Small intestine (tissue), 7 donors: Measurements from ENCODE around the gene AFG1L. TPM values are rescaled to one million over a fixed set of nuclear protein-coding genes. Genes with fewer than 3 reads are reported as not detected.

Experiments
- DNase-seq, 2 donors: peaks; one replicate each; pipeline versions ENCODE4 v3.0.0 to v3.0.0-alpha.2; 2013
- FAIRE-seq: peaks from 2 replicates; lab custom pipeline; 2012; peaks lifted over from hg19 to GRCh38; lab: Jason Lieb, UNC
- H3K27ac ChIP-seq, 3 donors: one replicate each; pipeline ENCODE4 v1.5.1; 2013; ENCODE audit warnings: low read length in 2 of 3, mild to moderate bottlenecking in 2 of 3, control low read depth in 1 of 3, inconsistent platforms in 1 of 3, low read depth in 1 of 3, moderate library complexity in 1 of 3
- H3K27me3 ChIP-seq, 3 donors: one replicate each; pipeline ENCODE4 v1.6.1; 2013; ENCODE audit warnings: low read length in 3 of 3, inconsistent platforms in 1 of 3; ENCODE audit not compliant: control insufficient read depth in 3 of 3, insufficient read depth in 3 of 3
- H3K36me3 ChIP-seq, 3 donors: one replicate each; pipeline ENCODE4 v1.6.1; 2013; ENCODE audit warnings: low read length in 3 of 3, inconsistent platforms in 1 of 3, low read depth in 1 of 3, mild to moderate bottlenecking in 1 of 3, moderate library complexity in 1 of 3; ENCODE audit not compliant: control insufficient read depth in 3 of 3, insufficient read depth in 2 of 3
- H3K4me1 ChIP-seq, 3 donors: one replicate each; pipeline ENCODE4 v1.6.1; 2013; ENCODE audit warnings: low read length in 2 of 3, inconsistent platforms in 1 of 3, low read depth in 1 of 3, mild to moderate bottlenecking in 1 of 3, moderate library complexity in 1 of 3; ENCODE audit not compliant: control insufficient read depth in 3 of 3, insufficient read depth in 2 of 3
- H3K4me3 ChIP-seq, 3 donors: one replicate each; pipeline ENCODE4 v1.5.1; 2013; ENCODE audit warnings: low read length in 3 of 3, control low read depth in 1 of 3, inconsistent platforms in 1 of 3, low read depth in 1 of 3, mild to moderate bottlenecking in 1 of 3, moderate library complexity in 1 of 3
- H3K9me3 ChIP-seq, 2 donors: one replicate each; pipeline ENCODE4 v1.6.1; 2013; ENCODE audit warnings: low read depth in 1 of 2, low read length in 1 of 2; ENCODE audit not compliant: control insufficient read depth in 2 of 2, insufficient read depth in 1 of 2
- WGBS, 3 donors: extraction: QIAGEN DNeasy Blood & Tissue Kit; methylation state at CpG; one replicate each; pipeline ENCODE4 v1.1.7; 2013; 5-methylcytosine and 5-hydroxymethylcytosine counted together
- polyA plus RNA-seq, 4 donors: library from polyadenylated mRNA; stranded (reverse) in 3 of 4; unstranded in 1 of 4; fragments of 200-250 nt in 3 of 4; fragments of 120-200 nt in 1 of 4; gene quantifications; one replicate each; pipeline versions ENCODE4 v1.2.1 to v1.2.3, GENCODE V29; 2013
- donor health status: healthy with polysubstance abuse.
- donor health status: control.
- donor health status: control.
- donor health status: Bipolar disorder and iron deficiency.
- donor health status: healthy.

Gene AFG1L
- polyA plus RNA-seq, 4 donors, result 2.2 to 10.8 (median 3.5) TPM

DNA sequence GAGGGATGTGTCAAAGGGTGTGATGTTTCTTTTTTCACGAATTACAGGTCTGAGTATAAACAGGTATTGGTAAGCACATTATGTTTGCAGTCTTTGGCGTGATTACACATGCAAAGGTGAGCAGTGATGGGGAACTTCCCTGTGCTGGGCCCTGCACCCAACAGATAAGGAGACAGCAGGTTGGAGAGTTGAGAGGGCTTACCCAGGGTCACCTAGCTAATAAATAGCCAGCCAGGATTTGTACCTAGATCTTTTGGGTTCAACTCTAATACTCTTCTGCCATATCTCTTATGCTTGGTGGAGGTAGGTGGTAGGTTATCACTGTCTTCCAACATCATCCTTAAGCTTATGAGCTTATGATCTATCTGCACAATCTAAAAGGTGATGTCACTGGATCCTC lies 46.5 kb downstream of the AFG1L start:
- DNase-seq (peak in 1 of 2 donors; percentile 53), FAIRE-seq (no peak)
- Histone ChIP-seq H3K4me1 (peaks cover 0 to 22% (median 0%) of the 10 kb centered on the region in 3 donors), H3K4me3 (no peak overlapping the region), H3K27ac (peak overlapping the region in 1 of 3 donors; percentile 8), H3K27me3 (no peaks in the 10 kb centered on the region), H3K9me3 (no peaks in the 10 kb centered on the region), H3K36me3 (peaks cover 0 to 4% (median 0%) of the 10 kb centered on the region in 3 donors)
- WGBS, 3 donors, result 65 to 78% (median 72%) methylated on average over 2 of the region's 2 CpGs

DNA sequence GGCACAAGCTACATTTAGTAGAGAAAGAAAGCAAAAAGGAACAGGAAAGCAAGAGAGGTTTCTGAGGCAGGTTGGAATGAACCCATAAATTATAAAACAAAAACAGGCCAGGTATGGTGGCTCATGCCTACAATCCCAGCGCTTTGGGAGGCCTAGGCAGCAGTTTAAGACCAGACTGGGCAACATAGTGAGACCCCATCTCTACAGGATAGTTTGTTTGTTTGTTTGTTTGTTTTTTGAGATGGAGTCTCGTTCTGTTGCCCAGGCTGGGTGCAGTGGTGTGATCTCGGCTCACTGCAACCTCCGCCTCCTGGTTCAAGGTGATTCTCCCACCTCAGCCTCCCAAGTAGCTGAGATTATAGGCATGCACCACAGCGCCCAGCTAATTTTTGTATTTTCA lies 49.0 kb downstream of the AFG1L start:
- no peak overlapping the region for H3K27ac ChIP-seq
- H3K4me1 ChIP-seq, result peaks cover 0 to 16% (median 0%) of the 10 kb centered on the region in 3 donors
- WGBS, 3 donors, result 97 to 99% (median 97%) methylated on average over 5 of the region's 5 CpGs
- no peak overlapping the region for H3K4me3 ChIP-seq
- no peak for FAIRE-seq
- no peak for DNase-seq
- H3K9me3 ChIP-seq, result no peaks in the 10 kb centered on the region
- no peaks in the 10 kb centered on the region for H3K27me3 ChIP-seq
- H3K36me3 ChIP-seq, result peaks cover 0 to 4% (median 0%) of the 10 kb centered on the region in 3 donors

DNA sequence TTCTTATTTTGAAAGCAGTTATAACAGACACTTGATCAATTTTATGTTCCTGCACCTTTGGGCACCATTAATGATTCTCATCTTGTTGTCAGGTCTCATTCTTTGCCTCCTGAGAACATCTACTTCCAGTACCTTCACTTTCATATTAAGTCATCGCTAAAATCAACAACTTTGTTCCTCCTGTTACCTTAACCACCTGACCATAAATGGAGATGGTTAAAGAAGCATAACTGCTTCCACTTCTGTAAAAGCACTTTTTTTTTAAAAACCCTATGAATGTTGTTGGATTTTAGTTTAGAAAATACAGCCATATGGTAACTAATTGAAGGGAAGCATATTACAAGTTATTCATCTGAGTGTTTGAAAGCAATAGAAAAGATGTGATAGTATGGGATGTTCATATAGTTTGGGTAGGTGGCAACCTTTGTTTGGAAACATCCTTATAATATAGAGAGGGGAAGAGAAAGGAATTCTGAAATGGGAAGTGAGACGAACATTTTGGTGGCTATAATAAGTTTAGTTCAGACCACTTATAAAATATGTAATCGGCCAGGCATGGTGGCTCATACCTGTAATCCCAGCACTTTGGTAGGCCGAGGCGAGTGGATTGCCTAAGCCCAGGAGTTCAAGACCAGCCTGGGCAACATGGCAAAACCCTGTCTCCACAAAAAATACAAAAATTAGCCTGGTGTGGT lies 53.9 kb downstream of the AFG1L start:
- 83 to 85% (median 84%) methylated on average over 5 of the region's 5 CpGs for WGBS, 3 donors
- H3K27me3 ChIP-seq, result no peaks in the 10 kb centered on the region
- no peaks in the 10 kb centered on the region for H3K9me3 ChIP-seq
- H3K4me3 ChIP-seq, result no peak overlapping the region
- FAIRE-seq (no peak), DNase-seq (peak in 1 of 2 donors; percentile 60)
- peak overlapping the region in 1 of 3 donors; percentile 24 for H3K27ac ChIP-seq
- peaks cover 0 to 16% (median 0%) of the 10 kb centered on the region in 3 donors for H3K4me1 ChIP-seq
- H3K36me3 ChIP-seq, result peaks cover 0 to 5% (median 0%) of the 10 kb centered on the region in 3 donors

DNA sequence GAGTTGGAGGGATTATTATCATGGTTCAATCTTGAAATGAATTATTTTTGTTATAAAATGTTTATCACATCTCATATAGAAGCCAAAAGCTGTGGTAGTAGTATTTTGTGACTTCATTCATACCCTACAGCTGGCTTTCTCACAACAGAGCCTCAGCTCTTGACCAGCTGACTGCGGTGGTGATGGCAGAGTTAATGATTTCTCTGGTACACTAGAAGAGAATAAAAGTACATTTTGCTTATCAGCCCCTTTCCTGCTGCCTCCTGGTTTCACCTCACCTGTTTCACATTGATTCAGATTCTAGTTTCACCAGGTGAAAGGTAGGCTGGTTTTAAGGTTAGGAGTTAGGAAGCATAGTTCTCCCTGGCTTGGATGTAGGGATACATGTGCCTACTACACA lies 55.7 kb downstream of the AFG1L start:
- DNase-seq, result peak; percentile 58 to 84
- Histone ChIP-seq H3K9me3 (no peaks in the 10 kb centered on the region), H3K36me3 (peaks cover 0 to 3% (median 0%) of the 10 kb centered on the region in 3 donors), H3K27ac (peak overlapping the region in 1 of 3 donors; percentile 82), H3K4me1 (peaks cover 0 to 17% (median 0%) of the 10 kb centered on the region in 3 donors), H3K27me3 (no peaks in the 10 kb centered on the region), H3K4me3 (no peak overlapping the region)
- WGBS, 3 donors, result 17 to 68% (median 43%) methylated on average over 1 of the region's 1 CpG
- no peak for FAIRE-seq

DNA sequence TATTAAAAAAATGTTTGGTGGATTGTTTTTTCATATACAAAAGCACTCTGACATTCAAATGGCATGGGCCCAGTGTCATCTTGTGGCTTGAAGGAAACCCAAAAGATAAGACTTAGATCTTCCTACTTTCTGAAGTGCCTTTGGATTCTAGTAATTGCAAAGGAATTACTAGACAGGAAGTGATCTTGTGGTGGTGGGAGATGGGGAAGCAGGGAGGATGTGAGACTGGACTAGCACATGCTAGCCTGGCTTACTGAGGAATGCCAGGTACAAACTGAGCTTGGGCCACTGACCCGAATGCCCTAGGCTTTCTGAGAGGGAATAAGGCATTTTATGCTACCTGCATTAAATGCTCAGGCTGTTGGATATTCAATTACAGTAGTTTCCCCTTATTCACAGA lies 59.0 kb downstream of the AFG1L start:
- H3K4me3 ChIP-seq, result no peak overlapping the region
- 93 to 100% (median 95%) methylated on average over 1 of the region's 1 CpG for WGBS, 3 donors
- H3K4me1 ChIP-seq, result peaks cover 0 to 21% (median 0%) of the 10 kb centered on the region in 3 donors
- FAIRE-seq, result no peak
- H3K9me3 ChIP-seq, result no peaks in the 10 kb centered on the region
- no peak overlapping the region for H3K27ac ChIP-seq
- H3K27me3 ChIP-seq, result no peaks in the 10 kb centered on the region
- H3K36me3 ChIP-seq, result peaks cover 0 to 11% (median 3%) of the 10 kb centered on the region in 3 donors
- DNase-seq, result no peak

DNA sequence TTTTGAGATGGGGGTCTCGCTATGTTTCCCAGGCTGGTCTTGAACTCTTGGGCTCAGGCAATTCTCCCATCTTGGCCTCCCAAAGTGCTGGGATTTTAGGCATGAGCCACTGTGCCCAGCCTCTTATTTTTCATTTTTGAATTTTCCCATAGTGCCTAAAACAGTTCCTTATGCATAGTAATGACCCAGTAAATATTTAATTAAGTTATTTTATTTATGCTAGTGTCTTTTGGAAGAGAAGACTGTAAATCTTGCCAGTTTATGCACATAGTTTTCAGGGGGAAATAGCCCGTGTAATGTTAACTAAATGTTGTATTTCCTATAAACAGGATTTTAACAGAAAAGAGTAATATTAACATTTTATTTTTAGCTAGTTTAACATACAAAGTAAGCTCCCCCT lies 60.3 kb downstream of the AFG1L start:
- FAIRE-seq (no peak), DNase-seq (no peak)
- H3K4me1 ChIP-seq, result peaks cover 0 to 16% (median 0%) of the 10 kb centered on the region in 3 donors
- H3K27ac ChIP-seq, result no peak overlapping the region
- 82 to 96% (median 93%) methylated on average over 2 of the region's 2 CpGs for WGBS, 3 donors
- H3K4me3 ChIP-seq, result no peak overlapping the region
- no peaks in the 10 kb centered on the region for H3K27me3 ChIP-seq
- H3K9me3 ChIP-seq, result no peaks in the 10 kb centered on the region
- H3K36me3 ChIP-seq, result peaks cover 0 to 11% (median 3%) of the 10 kb centered on the region in 3 donors

DNA sequence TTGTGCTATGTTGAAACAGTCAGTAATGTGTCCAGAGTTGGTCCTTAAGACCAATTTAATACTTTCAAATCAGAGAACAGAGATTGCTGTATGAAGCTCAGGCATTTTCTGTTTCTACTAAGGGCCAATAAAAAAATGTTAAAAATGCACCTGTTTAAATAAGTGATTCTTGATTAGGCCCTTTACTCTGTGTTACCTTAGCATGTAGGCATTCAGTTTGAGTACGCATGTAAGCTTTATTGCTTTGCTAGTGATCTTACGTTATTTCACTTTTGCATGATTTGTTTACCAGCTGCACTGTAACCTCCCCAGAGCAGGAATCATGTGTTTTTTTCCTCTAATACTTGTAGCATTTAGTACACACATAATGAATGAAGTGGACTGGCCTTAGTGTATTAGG lies 61.0 kb downstream of the AFG1L start:
- 57 to 69% (median 68%) methylated on average over 2 of the region's 2 CpGs for WGBS, 3 donors
- Histone ChIP-seq H3K4me1 (peaks cover 0 to 17% (median 0%) of the 10 kb centered on the region in 3 donors), H3K9me3 (no peaks in the 10 kb centered on the region), H3K36me3 (peaks cover 0 to 12% (median 3%) of the 10 kb centered on the region in 3 donors), H3K27ac (no peak overlapping the region), H3K4me3 (no peak overlapping the region), H3K27me3 (no peaks in the 10 kb centered on the region)
- DNase-seq (no peak), FAIRE-seq (no peak)

DNA sequence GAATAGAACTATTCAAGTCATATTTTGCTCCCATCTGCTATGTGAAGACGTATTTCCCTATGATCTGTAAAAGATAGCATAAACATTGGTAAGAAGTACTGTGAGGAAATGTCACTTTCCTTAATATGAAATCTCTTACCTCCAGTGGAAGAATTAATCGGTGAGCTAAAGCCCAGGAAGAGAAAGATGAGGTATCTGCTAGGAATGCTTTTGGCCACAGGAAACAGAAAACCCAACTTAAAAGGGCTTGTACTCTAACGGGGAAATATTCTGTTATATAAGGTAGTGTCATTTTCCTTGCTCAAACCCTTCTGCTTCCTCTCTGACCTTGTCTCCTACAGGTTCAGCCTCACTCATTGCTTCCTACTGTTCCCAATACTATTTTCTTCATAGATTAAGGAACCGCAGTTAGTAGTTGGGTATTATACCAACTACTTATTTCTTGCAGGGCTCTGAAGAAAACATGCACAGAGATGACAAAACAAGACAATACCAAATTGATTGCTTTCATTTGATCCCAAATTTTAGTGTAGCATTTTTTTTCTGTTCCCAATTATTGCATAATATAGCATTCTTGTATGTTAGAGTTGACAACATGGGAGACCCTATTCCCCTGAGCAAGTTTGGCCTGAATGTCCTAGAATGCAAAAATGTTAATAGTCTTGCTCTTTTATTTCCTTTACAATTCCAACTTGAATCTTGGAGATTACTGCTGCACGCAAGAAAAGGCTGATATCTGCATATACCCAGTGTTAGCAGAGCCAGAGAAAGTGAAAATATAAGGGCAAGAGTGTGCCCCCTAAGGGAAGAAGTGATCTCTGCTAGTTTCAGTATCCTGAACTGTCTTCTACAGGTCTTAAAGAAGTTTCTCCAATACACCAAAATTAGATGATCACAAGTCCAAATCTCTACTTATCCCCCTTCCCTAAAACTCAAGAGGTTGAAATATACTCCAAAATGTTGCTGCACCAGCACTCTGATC lies 65.3 kb downstream of the AFG1L start:
- 74 to 76% (median 76%) methylated on average over 5 of the region's 5 CpGs for WGBS, 3 donors
- Histone ChIP-seq H3K4me1 (peaks cover 0 to 18% (median 0%) of the 10 kb centered on the region in 3 donors), H3K36me3 (peaks cover 0 to 11% (median 3%) of the 10 kb centered on the region in 3 donors), H3K4me3 (no peak overlapping the region), H3K27ac (no peak overlapping the region), H3K27me3 (no peaks in the 10 kb centered on the region), H3K9me3 (no peaks in the 10 kb centered on the region)
- FAIRE-seq (no peak), DNase-seq (peak; percentile 41 to 54)
